ENCODE data around the gene NOXO1. TPM values are rescaled to one million over a fixed set of nuclear protein-coding genes. Genes with fewer than 3 reads are reported as not detected.
A peak's percentile ranks its signal among the peaks of the same experiment; 100 is the strongest.
"Not testable (repeated sequence)": the region's sequence is repeated elsewhere in the genome, so short reads cannot be mapped to it uniquely, and the experiment has no call there.

NOXO1 gene
- total RNA-seq, 2 donors from 2014 or later: 0.42 TPM; not detected in 1

- peaks cover 4% of the 10 kb centered on the region for H3K36me3 ChIP-seq (ENCODE audit: control insufficient read depth, insufficient read depth, low read length)
- H3K4me1 ChIP-seq (ENCODE audit: control insufficient read depth, insufficient read depth, low read length): no peaks in the 10 kb centered on the region
- Mint-ChIP-seq H3K9me3 (no peaks in the 10 kb centered on the region), H3K36me3 (ENCODE audit: low read depth) (peaks cover 22% of the 10 kb centered on the region), H3K4me1 (peaks cover 3% of the 10 kb centered on the region), H3K27me3 (ENCODE audit: insufficient read depth) (peaks cover 10% of the 10 kb centered on the region), H3K4me3 (peak overlapping the region; percentile 82), H3K27ac (no peak overlapping the region)
- no peak overlapping the region for H3K27ac ChIP-seq (ENCODE audit: low read depth, low read length)
- H3K9ac ChIP-seq (ENCODE audit: extremely low read depth, low read length, poor library complexity, severe bottlenecking): no peak overlapping the region
- H3K27me3 ChIP-seq (ENCODE audit: control insufficient read depth, insufficient read depth, low read length, poor library complexity, severe bottlenecking): no peaks in the 10 kb centered on the region
- no peaks in the 10 kb centered on the region for H3K9me3 ChIP-seq (ENCODE audit: control insufficient read depth, low read length)
- WGBS, 2 experiments (ENCODE audit: insufficient coverage in 1 of 2, insufficient read length in 1 of 2): 87 to 88% methylated on average over 12 to 30 of the region's 30 CpGs
- TF ChIP-seq CTCF (conservative IDR thresholded peaks at IDR 0.05): peak; percentile 67
- peak; percentile 89 for DNase-seq
- H3K4me3 ChIP-seq (ENCODE audit: low read length): no peak overlapping the region
These were observed 39.9 kb downstream of the NOXO1 start for GRCh38 chr16:1941162-1942046.

GRCh38 chr16:1940273-1941161 is 40.8 kb downstream of the NOXO1 start:
- no peak overlapping the region for H3K27ac Mint-ChIP-seq
- Histone ChIP-seq H3K9ac (ENCODE audit: extremely low read depth, low read length, poor library complexity, severe bottlenecking) (no peak overlapping the region), H3K27me3 (ENCODE audit: control insufficient read depth, insufficient read depth, low read length, poor library complexity, severe bottlenecking) (no peaks in the 10 kb centered on the region), H3K4me3 (ENCODE audit: low read length) (no peak overlapping the region), H3K9me3 (ENCODE audit: control insufficient read depth, low read length) (no peaks in the 10 kb centered on the region), H3K4me1 (ENCODE audit: control insufficient read depth, insufficient read depth, low read length) (no peaks in the 10 kb centered on the region), H3K27ac (ENCODE audit: low read depth, low read length) (no peak overlapping the region), H3K36me3 (ENCODE audit: control insufficient read depth, insufficient read depth, low read length) (peaks cover 4% of the 10 kb centered on the region)
- H3K4me3 Mint-ChIP-seq: no peak overlapping the region
- peaks cover 10% of the 10 kb centered on the region for H3K27me3 Mint-ChIP-seq (ENCODE audit: insufficient read depth)
- peaks cover 22% of the 10 kb centered on the region for H3K36me3 Mint-ChIP-seq (ENCODE audit: low read depth)
- TF ChIP-seq CTCF (conservative IDR thresholded peaks at IDR 0.05): no peak
- WGBS, 2 experiments (ENCODE audit: insufficient coverage in 1 of 2, insufficient read length in 1 of 2): 93 to 98% methylated on average over 14 to 23 of the region's 23 CpGs
- peaks cover 3% of the 10 kb centered on the region for H3K4me1 Mint-ChIP-seq
- H3K9me3 Mint-ChIP-seq: no peaks in the 10 kb centered on the region
- DNase-seq: peak; percentile 35

DNA sequence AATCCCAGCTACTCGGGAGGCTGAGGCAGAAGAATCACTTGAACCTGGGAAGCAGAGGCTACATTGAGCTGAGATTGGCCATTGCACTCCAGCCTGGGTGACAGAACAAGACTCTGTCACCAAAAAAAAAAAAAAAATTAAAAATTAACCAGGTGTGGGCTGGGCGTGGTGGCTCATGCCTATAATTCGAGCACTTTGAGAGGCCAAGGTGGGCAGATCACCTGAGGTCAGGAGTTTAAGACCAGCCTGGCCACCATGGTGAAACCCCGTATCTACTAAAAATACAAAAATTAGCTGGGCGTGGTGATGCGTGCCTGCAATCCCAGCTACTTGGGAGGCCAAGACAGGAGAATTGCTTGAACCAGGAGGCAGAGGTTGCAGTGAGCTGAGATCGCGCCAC is 41.4 kb downstream of the NOXO1 start:
- not testable (repeated sequence) for H3K4me1 ChIP-seq (ENCODE audit: control insufficient read depth, insufficient read depth, low read length); H3K9me3 Mint-ChIP-seq; H3K4me1 Mint-ChIP-seq; H3K27ac ChIP-seq (ENCODE audit: low read depth, low read length); H3K4me3 Mint-ChIP-seq; H3K27ac Mint-ChIP-seq; H3K4me3 ChIP-seq (ENCODE audit: low read length); H3K9ac ChIP-seq (ENCODE audit: extremely low read depth, low read length, poor library complexity, severe bottlenecking); H3K27me3 ChIP-seq (ENCODE audit: control insufficient read depth, insufficient read depth, low read length, poor library complexity, severe bottlenecking); H3K9me3 ChIP-seq (ENCODE audit: control insufficient read depth, low read length); H3K36me3 ChIP-seq (ENCODE audit: control insufficient read depth, insufficient read depth, low read length); DNase-seq
- 90 to 95% methylated on average over 8 of the region's 8 CpGs for WGBS, 2 experiments (ENCODE audit: insufficient coverage in 1 of 2, insufficient read length in 1 of 2)
- Mint-ChIP-seq H3K27me3 (ENCODE audit: insufficient read depth) (peaks cover 10% of the 10 kb centered on the region), H3K36me3 (ENCODE audit: low read depth) (peaks cover 22% of the 10 kb centered on the region)
